Measurements from ENCODE around the gene TASP1. TPM values are rescaled to one million over a fixed set of nuclear protein-coding genes. Genes with fewer than 3 reads are reported as not detected.
A peak's percentile ranks its signal among the peaks of the same experiment; 100 is the strongest.

The TASP1 gene
- total RNA-seq, 1 experiment from 2014 or later = 12.8 TPM

- DNase-seq (ENCODE audit: low spot score) = no peak
Observed at GRCh38 chr20:13571662-13572061, 67.1 kb downstream of the TASP1 start.

- no peak for DNase-seq (ENCODE audit: low spot score)
Observed at GRCh38 chr20:13567663-13568062, 71.1 kb downstream of the TASP1 start.

GRCh38 chr20:13563854-13564253, 74.9 kb downstream of the TASP1 start:
- DNase-seq (ENCODE audit: low spot score) = no peak

- no peak for DNase-seq (ENCODE audit: low spot score)
Observed at GRCh38 chr20:13554706-13555105, 84.0 kb downstream of the TASP1 start.

GRCh38 chr20:13554076-13554475, 84.7 kb downstream of the TASP1 start:
- no peak for DNase-seq (ENCODE audit: low spot score)

GRCh38 chr20:13552061-13552460, 86.7 kb downstream of the TASP1 start:
- DNase-seq (ENCODE audit: low spot score) = no peak

GRCh38 chr20:13549451-13549850, 89.3 kb downstream of the TASP1 start:
- DNase-seq (ENCODE audit: low spot score) = no peak

GRCh38 chr20:13546497-13547131, 92.1 kb downstream of the TASP1 start:
- DNase-seq (ENCODE audit: low spot score) = peak; percentile 89

- no peak for DNase-seq (ENCODE audit: low spot score)
Observed at GRCh38 chr20:13545790-13546189, 92.9 kb downstream of the TASP1 start.

- no peak for DNase-seq (ENCODE audit: low spot score)
Observed at GRCh38 chr20:13543783-13544182, 94.9 kb downstream of the TASP1 start.

GRCh38 chr20:13535627-13536026, 103.1 kb downstream of the TASP1 start:
- no peak for DNase-seq (ENCODE audit: low spot score)

GRCh38 chr20:13533946-13534345, 104.8 kb downstream of the TASP1 start:
- no peak for DNase-seq (ENCODE audit: low spot score)

- no peak for DNase-seq (ENCODE audit: low spot score)
Observed at GRCh38 chr20:13530146-13530545, 108.6 kb downstream of the TASP1 start.

GRCh38 chr20:13526551-13526950, 112.2 kb downstream of the TASP1 start:
- no peak for DNase-seq (ENCODE audit: low spot score)

GRCh38 chr20:13525225-13525940, 113.3 kb downstream of the TASP1 start:
- no peak for DNase-seq (ENCODE audit: low spot score)

GRCh38 chr20:13524339-13524738, 114.4 kb downstream of the TASP1 start:
- no peak for DNase-seq (ENCODE audit: low spot score)

GRCh38 chr20:13517831-13518230, 120.9 kb downstream of the TASP1 start:
- no peak for DNase-seq (ENCODE audit: low spot score)

- no peak for DNase-seq (ENCODE audit: low spot score)
Observed at GRCh38 chr20:13515796-13516558, 122.8 kb downstream of the TASP1 start.

GRCh38 chr20:13515291-13515690, 123.4 kb downstream of the TASP1 start:
- DNase-seq (ENCODE audit: low spot score) = no peak

- no peak for DNase-seq (ENCODE audit: low spot score)
Observed at GRCh38 chr20:13510837-13511488, 127.8 kb downstream of the TASP1 start.

- DNase-seq (ENCODE audit: low spot score) = no peak
Observed at GRCh38 chr20:13507646-13508045, 131.1 kb downstream of the TASP1 start.

GRCh38 chr20:13501500-13501899, 137.2 kb downstream of the TASP1 start:
- DNase-seq (ENCODE audit: low spot score) = no peak

All from HT-29 (cell line).